Measurements from ENCODE around the gene NAXE.

The NAXE gene

DNA sequence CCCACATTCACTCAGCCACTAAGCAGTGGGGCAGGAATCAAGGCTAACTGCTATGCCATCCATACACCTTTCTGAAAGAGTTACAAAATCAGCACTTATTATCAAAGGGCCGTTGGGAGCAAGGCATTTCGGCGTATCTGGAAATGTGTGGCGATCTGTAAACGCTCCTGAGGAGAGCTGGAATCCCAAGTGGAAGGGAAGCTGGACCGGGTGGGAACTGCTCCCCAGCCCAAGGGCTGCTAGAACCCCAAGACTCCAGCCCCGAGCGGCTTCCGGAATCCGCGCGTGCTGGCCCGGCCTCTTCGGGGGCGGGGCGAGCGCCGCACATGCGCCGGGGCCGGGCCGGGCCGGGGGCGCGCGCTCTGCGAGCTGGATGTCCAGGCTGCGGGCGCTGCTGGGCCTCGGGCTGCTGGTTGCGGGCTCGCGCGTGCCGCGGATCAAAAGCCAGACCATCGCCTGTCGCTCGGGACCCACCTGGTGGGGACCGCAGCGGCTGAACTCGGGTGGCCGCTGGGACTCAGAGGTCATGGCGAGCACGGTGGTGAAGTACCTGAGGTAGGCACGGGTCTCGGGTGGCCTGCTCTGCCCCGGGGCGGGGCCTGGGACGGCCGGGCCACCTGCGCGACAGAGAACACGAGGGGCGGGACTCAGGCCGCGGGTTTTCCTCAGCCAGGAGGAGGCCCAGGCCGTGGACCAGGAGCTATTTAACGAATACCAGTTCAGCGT is at the start of gene NAXE:
TSS of gene NAXE (plus strand) at position 345 of the 726 bp plus-strand sequence. CDS start at position 374, 29 bp downstream.
- DNase-seq (ENCODE audit: low read depth) = peak; percentile 39
- TF ChIP-seq, protein P1, sequence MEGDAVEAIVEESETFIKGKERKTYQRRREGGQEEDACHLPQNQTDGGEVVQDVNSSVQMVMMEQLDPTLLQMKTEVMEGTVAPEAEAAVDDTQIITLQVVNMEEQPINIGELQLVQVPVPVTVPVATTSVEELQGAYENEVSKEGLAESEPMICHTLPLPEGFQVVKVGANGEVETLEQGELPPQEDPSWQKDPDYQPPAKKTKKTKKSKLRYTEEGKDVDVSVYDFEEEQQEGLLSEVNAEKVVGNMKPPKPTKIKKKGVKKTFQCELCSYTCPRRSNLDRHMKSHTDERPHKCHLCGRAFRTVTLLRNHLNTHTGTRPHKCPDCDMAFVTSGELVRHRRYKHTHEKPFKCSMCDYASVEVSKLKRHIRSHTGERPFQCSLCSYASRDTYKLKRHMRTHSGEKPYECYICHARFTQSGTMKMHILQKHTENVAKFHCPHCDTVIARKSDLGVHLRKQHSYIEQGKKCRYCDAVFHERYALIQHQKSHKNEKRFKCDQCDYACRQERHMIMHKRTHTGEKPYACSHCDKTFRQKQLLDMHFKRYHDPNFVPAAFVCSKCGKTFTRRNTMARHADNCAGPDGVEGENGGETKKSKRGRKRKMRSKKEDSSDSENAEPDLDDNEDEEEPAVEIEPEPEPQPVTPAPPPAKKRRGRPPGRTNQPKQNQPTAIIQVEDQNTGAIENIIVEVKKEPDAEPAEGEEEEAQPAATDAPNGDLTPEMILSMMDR (conservative IDR thresholded peaks at IDR 0.05; ENCODE audit: low read length) = no peak
- H3K4me3 ChIP-seq (ENCODE audit: low read length) = peak within 1 kb of the TSS; percentile 83

DNA sequence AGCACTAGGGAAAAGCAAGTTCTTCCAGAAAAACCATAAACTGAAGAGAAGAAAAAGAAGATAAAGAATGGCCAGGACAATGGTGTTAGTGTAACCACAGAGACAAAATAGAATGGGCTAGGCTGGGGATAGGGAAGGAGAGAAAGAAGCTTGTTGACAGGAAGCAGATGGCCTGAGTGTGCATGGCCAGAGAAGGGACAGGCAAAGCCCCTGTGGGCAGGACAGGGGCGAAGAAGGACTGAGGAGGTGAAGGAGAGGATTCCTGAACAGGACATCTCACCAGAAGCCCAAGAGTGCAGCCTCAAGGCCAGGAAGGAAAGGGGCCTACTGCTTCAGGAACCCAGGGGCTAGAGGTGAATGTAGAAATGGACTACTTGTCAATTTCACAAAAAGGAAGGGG is 48.5 kb upstream of the NAXE start:
- no peak for DNase-seq (ENCODE audit: low read depth)
- TF ChIP-seq, protein P1 (conservative IDR thresholded peaks at IDR 0.05; ENCODE audit: low read length) = no peak

DNA sequence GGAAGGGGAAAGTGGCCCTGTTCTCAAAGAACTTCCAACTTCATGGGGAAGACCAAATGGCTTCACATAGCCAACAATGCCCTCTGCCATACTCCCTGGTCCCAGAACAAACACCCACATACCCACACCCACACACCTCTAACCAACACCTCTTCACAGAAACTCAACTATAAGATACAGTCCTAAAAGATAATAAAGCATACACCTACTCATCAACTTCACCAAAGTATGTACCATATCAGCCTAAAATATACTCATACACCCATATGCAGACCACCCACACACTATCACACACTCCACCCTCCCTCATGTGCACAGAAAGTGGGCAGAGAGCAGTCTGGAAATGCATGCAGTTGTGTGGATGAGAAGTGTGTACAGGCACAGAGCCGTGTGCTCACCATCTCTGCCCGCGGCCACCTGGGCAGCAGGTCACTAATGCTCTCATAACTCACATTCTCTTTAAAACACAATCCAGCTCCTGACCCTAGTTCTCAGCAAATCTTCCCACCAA is 46.9 kb upstream of the NAXE start:
- no peak overlapping the region for H3K4me3 ChIP-seq (ENCODE audit: low read length)
- DNase-seq (ENCODE audit: low read depth) = no peak
- TF ChIP-seq, protein P1 (conservative IDR thresholded peaks at IDR 0.05; ENCODE audit: low read length) = no peak

More for the DNA sequence above, 48.5 kb upstream of the NAXE start:
- H3K4me3 ChIP-seq (ENCODE audit: low read length) = no peak overlapping the region

DNA sequence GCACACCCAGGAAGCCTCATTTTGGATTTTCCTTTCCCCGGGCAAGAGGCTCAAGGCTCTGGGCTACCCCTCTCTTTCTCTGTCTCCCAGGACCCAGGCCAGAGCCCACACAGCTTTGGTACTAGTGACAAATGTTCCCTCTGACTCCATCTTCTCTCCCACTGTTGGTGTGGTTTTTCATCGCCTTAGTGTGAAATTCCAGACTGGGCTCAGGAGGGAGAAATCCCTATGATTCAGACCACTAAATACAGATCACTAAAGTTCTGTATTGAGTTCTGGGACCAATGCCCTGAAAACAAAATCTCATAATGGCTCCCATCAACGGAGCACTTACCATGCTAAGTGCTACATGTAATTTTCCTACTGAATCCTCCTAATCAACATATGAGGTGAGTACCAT is 45.3 kb upstream of the NAXE start:
- no peak overlapping the region for H3K4me3 ChIP-seq (ENCODE audit: low read length)
- TF ChIP-seq, protein P1 (conservative IDR thresholded peaks at IDR 0.05; ENCODE audit: low read length) = no peak

GRCh38 chr1:156547434-156547833 is 44.1 kb upstream of the NAXE start:
- H3K4me3 ChIP-seq (ENCODE audit: low read length) = no peak overlapping the region
- TF ChIP-seq, protein P1 (conservative IDR thresholded peaks at IDR 0.05; ENCODE audit: low read length) = no peak
- DNase-seq (ENCODE audit: low read depth) = no peak

More for the DNA sequence above, 45.3 kb upstream of the NAXE start:
- no peak for DNase-seq (ENCODE audit: low read depth)

DNA sequence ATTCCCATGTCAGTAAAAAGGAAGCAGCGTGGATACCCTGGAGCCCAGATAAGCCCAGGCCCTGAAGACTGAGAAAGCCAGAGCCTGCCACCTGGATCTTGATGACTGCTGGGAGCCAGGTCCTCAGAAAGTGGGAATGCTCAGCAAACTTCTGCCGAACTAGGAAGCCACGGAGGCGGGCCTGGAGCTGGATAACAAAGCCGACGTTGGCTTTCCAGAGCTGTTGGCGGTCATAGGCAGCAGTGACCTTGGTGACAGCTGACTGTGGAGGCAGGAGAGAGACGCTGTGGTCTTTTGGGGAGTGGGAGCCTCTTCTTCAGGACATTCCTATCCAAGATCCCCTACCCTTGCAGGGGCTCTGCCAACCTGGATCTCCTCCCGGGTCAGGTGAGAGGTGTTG is 43.6 kb upstream of the NAXE start:
- no peak for DNase-seq (ENCODE audit: low read depth)
- TF ChIP-seq, protein P1 (conservative IDR thresholded peaks at IDR 0.05; ENCODE audit: low read length) = no peak
- no peak overlapping the region for H3K4me3 ChIP-seq (ENCODE audit: low read length)

GRCh38 chr1:156549390-156549789 is 42.2 kb upstream of the NAXE start:
- TF ChIP-seq, protein P1 (conservative IDR thresholded peaks at IDR 0.05; ENCODE audit: low read length) = no peak; the same call in 1 of the 2 replicates
- H3K4me3 ChIP-seq (ENCODE audit: low read length) = no peak overlapping the region

More at GRCh38 chr1:156549390-156549789, 42.2 kb upstream of the NAXE start:
- DNase-seq (ENCODE audit: low read depth) = no peak
